Mesenchymal stem cell (in vitro differentiated cells and primary cell): ENCODE data around the gene SPACA5B.
"Not testable (repeated sequence)": the region's sequence is repeated elsewhere in the genome, so short reads cannot be mapped to it uniquely, and the experiment has no call there.

ENCODE experiments used
- DNase-seq: peaks from one replicate; pipeline ENCODE4 v3.0.0-alpha.2; 2013
- H2AFZ ChIP-seq: one replicate; pipeline ENCODE4 v1.6.1; 2013; ENCODE audit warnings: low read depth, mild to moderate bottlenecking, control low read depth, inconsistent platforms, low read length, moderate library complexity
- H2AK5ac ChIP-seq: 2 replicates; pipeline ENCODE4 v1.6.1; 2013; ENCODE audit warnings: low read length, moderate library complexity, mild to moderate bottlenecking, inconsistent platforms; ENCODE audit not compliant: severe bottlenecking
- H2BK120ac ChIP-seq: one replicate; pipeline ENCODE4 v1.6.1; 2013; ENCODE audit warnings: low read depth, mild to moderate bottlenecking, inconsistent platforms, low read length, moderate library complexity
- H2BK12ac ChIP-seq, 2 experiments: one replicate each; pipeline ENCODE4 v1.6.1; 2013; ENCODE audit warnings: inconsistent platforms in 2 of 2, low read length in 2 of 2, mild to moderate bottlenecking in 2 of 2, moderate library complexity in 2 of 2, control low read depth in 1 of 2
- H2BK15ac ChIP-seq: one replicate; pipeline ENCODE4 v1.6.1; 2013; ENCODE audit warnings: mild to moderate bottlenecking, low read depth, inconsistent platforms; ENCODE audit not compliant: poor library complexity, severe bottlenecking
- H2BK5ac ChIP-seq: 2 replicates; pipeline ENCODE4 v1.6.1; 2013; ENCODE audit warnings: low read depth, mild to moderate bottlenecking, low read length, control low read depth, inconsistent platforms; ENCODE audit not compliant: poor library complexity, severe bottlenecking
- H3K14ac ChIP-seq, 2 experiments: one replicate each; pipeline ENCODE4 v1.6.1; 2013; ENCODE audit warnings: inconsistent platforms in 2 of 2, low read length in 2 of 2, control low read depth in 1 of 2, mild to moderate bottlenecking in 1 of 2, moderate library complexity in 1 of 2
- H3K18ac ChIP-seq, 2 experiments: one replicate each; pipeline ENCODE4 v1.6.1; 2013; ENCODE audit warnings: inconsistent platforms in 2 of 2, low read length in 2 of 2, control low read depth in 1 of 2, low read depth in 1 of 2, mild to moderate bottlenecking in 1 of 2
- H3K23ac ChIP-seq, 2 experiments: one replicate each; pipeline ENCODE4 v1.6.1; 2013; ENCODE audit warnings: inconsistent platforms in 2 of 2, low read length in 2 of 2, mild to moderate bottlenecking in 2 of 2, moderate library complexity in 2 of 2, control low read depth in 1 of 2
- H3K27ac ChIP-seq: 2 replicates; pipeline ENCODE4 v1.5.1; 2013; ENCODE audit warnings: mild to moderate bottlenecking, moderate library complexity, low read length, control low read depth, inconsistent platforms; ENCODE audit not compliant: poor library complexity, severe bottlenecking
- H3K27me3 ChIP-seq, 2 experiments: 2 replicates each; pipeline versions ENCODE4 v1.6.1 to v1.7.0; 2013; ENCODE audit warnings: low read length in 2 of 2, mild to moderate bottlenecking in 2 of 2, moderate library complexity in 2 of 2, control low read depth in 1 of 2, inconsistent platforms in 1 of 2; ENCODE audit not compliant: control insufficient read depth in 1 of 2, insufficient read depth in 1 of 2
- H3K36me3 ChIP-seq, 2 experiments: 2 replicates each; pipeline versions ENCODE4 v1.6.1 to v1.7.0; 2013; ENCODE audit warnings: low read length in 2 of 2, control low read depth in 1 of 2, inconsistent platforms in 1 of 2, low read depth in 1 of 2, mild to moderate bottlenecking in 1 of 2; ENCODE audit not compliant: insufficient read depth in 2 of 2, control insufficient read depth in 1 of 2
- H3K4ac ChIP-seq, 2 experiments: one replicate each; pipeline ENCODE4 v1.6.1; 2013; ENCODE audit warnings: inconsistent platforms in 2 of 2, low read length in 2 of 2, mild to moderate bottlenecking in 2 of 2, moderate library complexity in 2 of 2, control low read depth in 1 of 2, low read depth in 1 of 2
- H3K4me1 ChIP-seq: 2 replicates; pipeline ENCODE4 v1.6.1; 2013; ENCODE audit warnings: low read depth, low read length, control low read depth; ENCODE audit not compliant: control insufficient read depth, insufficient read depth
- H3K4me2 ChIP-seq: 2 replicates; pipeline ENCODE4 v1.6.1; 2013; ENCODE audit warnings: low read length, mild to moderate bottlenecking, inconsistent platforms; ENCODE audit not compliant: poor library complexity, severe bottlenecking
- H3K4me3 ChIP-seq, 2 experiments: 2 replicates each; pipeline versions ENCODE4 v1.5.1 to v1.7.0; 2013; ENCODE audit warnings: low read length in 2 of 2, mild to moderate bottlenecking in 2 of 2, control low read depth in 1 of 2, low read depth in 1 of 2; ENCODE audit not compliant: insufficient read depth in 1 of 2
- H3K79me1 ChIP-seq: replicated peaks from 2 replicates; pipeline ENCODE4 v1.6.1; 2013; ENCODE audit warnings: mild to moderate bottlenecking, control low read depth, low read length, inconsistent platforms; ENCODE audit not compliant: poor library complexity, severe bottlenecking
- H3K9ac ChIP-seq: 2 replicates; pipeline ENCODE4 v1.7.0; 2013; ENCODE audit warnings: mild to moderate bottlenecking, low read length, moderate library complexity
- H3K9me3 ChIP-seq: 2 replicates; pipeline ENCODE4 v1.7.0; 2013; ENCODE audit warnings: mild to moderate bottlenecking, low read length; ENCODE audit not compliant: control insufficient read depth
- H4K8ac ChIP-seq: one replicate; pipeline ENCODE4 v1.6.1; 2013; ENCODE audit warnings: inconsistent platforms, mild to moderate bottlenecking, low read length, moderate library complexity
- H4K91ac ChIP-seq: one replicate; pipeline ENCODE4 v1.6.1; 2013; ENCODE audit warnings: mild to moderate bottlenecking, low read length, inconsistent platforms
- WGBS: methylation state at CpG from one replicate; pipeline ENCODE4 v1.1.7; 2013; ENCODE audit warnings: mixed read lengths; 5-methylcytosine and 5-hydroxymethylcytosine counted together

Gene SPACA5B

DNA sequence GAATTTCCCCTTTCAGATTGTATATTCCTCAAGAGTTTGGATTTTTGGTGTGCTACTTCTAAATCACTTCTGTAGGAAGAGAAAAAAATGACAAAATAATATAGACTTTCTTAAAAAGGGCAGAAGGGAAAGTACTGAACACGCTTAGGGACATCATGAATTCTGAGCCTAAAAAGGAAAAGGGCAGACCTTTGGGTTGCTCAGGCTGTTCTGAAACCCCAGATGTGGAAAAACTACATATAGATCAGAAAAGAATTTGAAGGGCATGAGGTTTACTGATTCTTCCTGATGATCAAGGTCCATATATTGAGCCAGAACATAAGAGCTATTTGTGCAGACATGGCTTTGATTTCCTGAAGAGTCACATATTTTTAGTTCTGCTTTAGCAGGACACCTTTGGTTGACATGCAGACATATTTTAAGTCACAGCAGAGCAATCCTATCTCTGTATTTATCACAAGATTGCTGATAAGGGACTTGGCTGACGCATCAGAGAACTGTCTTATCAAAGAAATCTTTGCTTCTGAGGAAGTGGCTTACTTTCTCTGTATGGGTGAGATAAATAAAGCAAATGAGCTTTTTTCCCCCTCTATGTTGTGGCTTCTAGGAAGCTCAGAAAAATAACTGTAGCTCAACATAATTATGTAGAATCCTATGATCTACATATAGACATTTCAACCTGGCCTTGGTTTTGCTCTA is 11.5 kb downstream of the SPACA5B start:
- H3K4ac ChIP-seq, DNase-seq, H4K91ac ChIP-seq, H2AFZ ChIP-seq, H3K9ac ChIP-seq, H3K9me3 ChIP-seq, H3K18ac ChIP-seq, H3K79me1 ChIP-seq, H2AK5ac ChIP-seq, H3K14ac ChIP-seq, H3K36me3 ChIP-seq, H2BK15ac ChIP-seq, H2BK120ac ChIP-seq, H4K8ac ChIP-seq, H3K27ac ChIP-seq, H3K4me1 ChIP-seq, H3K23ac ChIP-seq, H2BK5ac ChIP-seq, H2BK12ac ChIP-seq, H3K4me3 ChIP-seq, H3K4me2 ChIP-seq, H3K27me3 ChIP-seq: not testable (repeated sequence)
- no CpG with 5 or more reads among the region's 2 CpGs for WGBS

DNA sequence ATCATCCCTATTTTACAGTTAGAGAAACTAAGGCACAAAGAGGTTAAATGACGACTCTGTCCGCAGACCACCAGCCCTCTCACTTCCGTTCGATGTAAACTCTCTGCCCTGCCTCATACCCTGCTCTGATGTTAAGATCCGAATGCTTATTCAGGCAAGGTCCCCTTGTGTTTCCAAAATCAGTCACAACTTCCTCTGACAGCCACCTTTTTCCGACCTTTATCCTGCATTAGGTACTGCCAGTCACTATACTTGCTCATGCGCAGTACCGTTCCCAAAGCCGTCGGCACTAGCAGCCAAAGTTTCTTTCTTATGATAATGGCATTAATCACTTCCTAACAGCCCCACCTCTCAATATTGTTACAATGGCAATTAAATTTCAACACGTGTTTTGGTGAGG is 12.3 kb downstream of the SPACA5B start:
- not testable (repeated sequence) for H4K8ac ChIP-seq, H3K18ac ChIP-seq, H3K36me3 ChIP-seq, H3K4me2 ChIP-seq, H2BK120ac ChIP-seq, H3K14ac ChIP-seq, H3K4me1 ChIP-seq, H2AFZ ChIP-seq, H3K27ac ChIP-seq, H2AK5ac ChIP-seq, DNase-seq, H2BK12ac ChIP-seq, H3K4ac ChIP-seq, H2BK15ac ChIP-seq, H3K79me1 ChIP-seq, H3K9me3 ChIP-seq, H3K27me3 ChIP-seq, H3K9ac ChIP-seq, H3K4me3 ChIP-seq, H3K23ac ChIP-seq, H4K91ac ChIP-seq, H2BK5ac ChIP-seq
- 71% methylated on average over 11 of the region's 11 CpGs for WGBS

DNA sequence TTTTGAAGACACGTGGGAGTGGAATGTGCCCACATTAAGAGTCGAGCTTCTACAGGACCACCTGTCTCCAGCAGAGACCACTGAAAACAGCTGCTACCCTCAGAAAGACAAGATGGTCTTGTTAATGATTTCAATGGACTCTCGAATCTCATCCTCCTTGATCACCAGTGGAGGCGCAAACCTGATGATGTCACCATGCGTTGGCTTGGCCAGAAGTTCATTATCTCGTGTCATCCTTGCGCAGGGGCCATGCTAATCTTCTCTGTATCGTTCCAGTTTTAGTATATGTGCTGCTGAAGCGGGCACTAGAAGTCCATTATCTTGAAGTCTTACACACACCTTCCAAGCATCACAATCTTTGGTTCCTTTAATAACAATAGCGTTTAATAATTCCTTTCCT is 23.3 kb downstream of the SPACA5B start:
- Histone ChIP-seq H2BK15ac (no peak overlapping the region), H4K8ac (no peak overlapping the region), H3K27me3 (peaks cover 0 to 7% of the 10 kb centered on the region in 2 experiments), H3K23ac (no peak overlapping the region), H3K4me3 (no peak overlapping the region), H3K79me1 (no peaks in the 10 kb centered on the region), H3K9ac (no peak overlapping the region), H2BK12ac (no peak overlapping the region), H2BK5ac (no peak overlapping the region), H2AK5ac (no peak overlapping the region), H3K9me3 (no peaks in the 10 kb centered on the region), H2AFZ (no peak overlapping the region), H3K36me3 (no peaks in the 10 kb centered on the region), H4K91ac (no peak overlapping the region), H3K27ac (no peak overlapping the region), H3K14ac (no peak overlapping the region), H3K4ac (no peak overlapping the region), H2BK120ac (no peak overlapping the region), H3K18ac (no peak overlapping the region), H3K4me1 (no peaks in the 10 kb centered on the region), H3K4me2 (no peak overlapping the region)
- DNase-seq: no peak
- 85% methylated on average over 10 of the region's 10 CpGs for WGBS

- Histone ChIP-seq H2BK5ac (no peak overlapping the region), H3K27me3 (peaks cover 0 to 8% of the 10 kb centered on the region in 2 experiments), H2BK15ac (no peak overlapping the region), H3K18ac (no peak overlapping the region), H2BK120ac (no peak overlapping the region), H3K4me3 (no peak overlapping the region), H3K27ac (no peak overlapping the region), H2AK5ac (no peak overlapping the region), H3K23ac (no peak overlapping the region), H3K79me1 (no peaks in the 10 kb centered on the region), H3K4me1 (no peaks in the 10 kb centered on the region), H4K8ac (no peak overlapping the region), H3K36me3 (no peaks in the 10 kb centered on the region), H4K91ac (no peak overlapping the region), H3K4ac (no peak overlapping the region), H3K9ac (no peak overlapping the region), H2AFZ (no peak overlapping the region), H3K9me3 (no peaks in the 10 kb centered on the region), H2BK12ac (no peak overlapping the region), H3K14ac (no peak overlapping the region), H3K4me2 (no peak overlapping the region)
- no peak for DNase-seq
- WGBS: 81% methylated on average over 2 of the region's 2 CpGs
Observed at GRCh38 chrX:48154796-48155195, 24.4 kb downstream of the SPACA5B start.
